HCT116 (cell line): Measurements from ENCODE around the gene ACYP2. TPM values are rescaled to one million over a fixed set of nuclear protein-coding genes. Genes with fewer than 3 reads are reported as not detected.

ENCODE experiments used
- ATAC-seq: fragments of 200-7000 bp; cut with Tn5 transposase; 2 replicates; pipeline ENCODE4 v1.9.1; 2020; ENCODE audit warnings: mild to moderate bottlenecking, moderate library complexity
- BruUV-seq: library from RNA; stranded (reverse); fragments of 400-500 nt; replicated peaks from 2 replicates; lab custom pipeline; 2021; lab: Mats Ljungman, UMichigan
- CTCF ChIA-PET: fragments of 300-600 bp; sonication (Branson Sonifier 250); formaldehyde crosslinking; loops from one replicate; lab custom pipeline; 2021; ENCODE audit warnings: antibody characterized with exemption; lab: Charles Lee
- POLR2A ChIA-PET: fragments of 300-600, 350-600 bp; sonication (Branson Sonifier 250); formaldehyde crosslinking; loops from one replicate; lab custom pipeline; 2021; ENCODE audit warnings: antibody characterized with exemption; lab: Charles Lee
- RAD21 ChIA-PET, 2 experiments: fragments of 300-600 bp; sonication (Branson Sonifier 250); formaldehyde crosslinking; loops; one replicate each; lab custom pipeline; 2023; ENCODE audit warnings: low total read pairs in 2 of 2; ENCODE audit not compliant: uncharacterized antibody in 2 of 2, unreplicated experiment in 2 of 2, low non-redundant PET in 1 of 2; lab: Charles Lee
- DNase-seq: peaks from one replicate; pipeline ENCODE4 v3.0.0-alpha.2; 2010; ENCODE audit warnings: low read depth, low spot score
- H2AFZ ChIP-seq: fragments of 200-600 bp; shearing (Covaris generic), sonication (generic); 2 replicates; pipeline ENCODE4 v1.6.1; 2017; ENCODE audit warnings: low read depth, mixed run types, mixed read lengths, antibody characterized with exemption, low read length; ENCODE audit not compliant: poor library complexity, severe bottlenecking
- H3K27ac ChIP-seq: 2 replicates; pipeline ENCODE4 v1.5.1; 2012; ENCODE audit warnings: low read depth, low read length
- H3K27me3 ChIP-seq: fragments of 200-600 bp; sonication (generic); 2 replicates; pipeline ENCODE4 v1.6.1; 2016; ENCODE audit warnings: mixed run types, low read length, mixed read lengths; ENCODE audit not compliant: insufficient read depth
- H3K36me3 ChIP-seq, 2 experiments: fragments of 200-500 bp in 1 of 2; fragments of 200-600 bp in 1 of 2; sonication (Bioruptor generic) in 1 of 2; sonication (generic) in 1 of 2; 2 replicates each; pipeline versions ENCODE4 v1.5.1 to v1.6.1; 2014 to 2016; ENCODE audit warnings: low read length in 2 of 2, inconsistent platforms in 1 of 2, mixed read lengths in 1 of 2, mixed run types in 1 of 2; ENCODE audit not compliant: insufficient read depth in 2 of 2, control insufficient read depth in 1 of 2
- H3K4me1 ChIP-seq, 2 experiments: fragments of 200-600 bp in 1 of 2; sonication (generic) in 1 of 2; 2 replicates each; pipeline versions ENCODE4 v1.5.1 to v1.6.1; 2012 to 2017; ENCODE audit warnings: low read length in 2 of 2, inconsistent platforms in 1 of 2, mild to moderate bottlenecking in 1 of 2, mixed read lengths in 1 of 2, mixed run types in 1 of 2, moderate library complexity in 1 of 2; ENCODE audit not compliant: insufficient read depth in 2 of 2, control insufficient read depth in 1 of 2
- H3K4me2 ChIP-seq: fragments of 200-600 bp; sonication (generic); 2 replicates; pipeline ENCODE4 v1.6.1; 2017; ENCODE audit warnings: mixed run types, low read length, mixed read lengths
- H3K4me3 ChIP-seq, 2 experiments: fragments of 200-600 bp in 1 of 2; sonication (generic) in 1 of 2; replicated peaks in 1 of 2; 2 replicates each; pipeline ENCODE4 v1.5.1; 2011 to 2016; ENCODE audit warnings: low read length in 2 of 2, control low read depth in 1 of 2, low read depth in 1 of 2, mild to moderate bottlenecking in 1 of 2, mixed read lengths in 1 of 2, mixed run types in 1 of 2
- H3K79me2 ChIP-seq: fragments of 200-600 bp; sonication (generic); 2 replicates; pipeline ENCODE4 v1.6.1; 2017; ENCODE audit warnings: mild to moderate bottlenecking, mixed run types, low read length, moderate library complexity, mixed read lengths; ENCODE audit not compliant: insufficient read depth
- H3K9ac ChIP-seq: fragments of 200-600 bp; sonication (generic); 2 replicates; pipeline ENCODE4 v1.6.1; 2016; ENCODE audit warnings: low read length, mixed read lengths
- H3K9me2 ChIP-seq: fragments of 200-600 bp; sonication (generic), shearing (Covaris generic); 2 replicates; pipeline ENCODE4 v1.6.1; 2017; ENCODE audit warnings: mixed run types, mild to moderate bottlenecking, moderate library complexity; ENCODE audit not compliant: insufficient read depth
- H3K9me3 ChIP-seq, 2 experiments: fragments of 200-500 bp in 1 of 2; fragments of 200-600 bp in 1 of 2; sonication (Bioruptor generic) in 1 of 2; sonication (generic) in 1 of 2; 2 replicates each; pipeline ENCODE4 v1.6.1; 2014 to 2017; ENCODE audit warnings: low read length in 2 of 2, mixed read lengths in 2 of 2, inconsistent platforms in 1 of 2, low read depth in 1 of 2, mild to moderate bottlenecking in 1 of 2, mixed run types in 1 of 2, moderate library complexity in 1 of 2; ENCODE audit not compliant: control insufficient read depth in 1 of 2, insufficient read depth in 1 of 2
- H4K20me1 ChIP-seq: fragments of 200-600 bp; sonication (generic), shearing (Covaris generic); 2 replicates; pipeline ENCODE4 v1.6.1; 2017; ENCODE audit warnings: mixed run types, mild to moderate bottlenecking, moderate library complexity; ENCODE audit not compliant: insufficient read depth
- ATF3 ChIP-seq: IDR thresholded peaks from 2 replicates; pipeline ENCODE4 v1.6.1; 2012
- ELF1 ChIP-seq: IDR thresholded peaks from 2 replicates; pipeline ENCODE4 v1.6.1; 2012; ENCODE audit warnings: low read depth, borderline replicate concordance
- JUND ChIP-seq: IDR thresholded peaks from 2 replicates; pipeline ENCODE4 v1.6.1; 2012
- MAX ChIP-seq: IDR thresholded peaks from 2 replicates; pipeline ENCODE4 v1.6.1; 2012
- POLR2A ChIP-seq: IDR thresholded peaks from 2 replicates; pipeline ENCODE4 v1.7.0; 2011; ENCODE audit warnings: borderline replicate concordance; ENCODE audit not compliant: insufficient read depth, insufficient read length; ENCODE audit errors: extremely low read depth
- POLR2AphosphoS5 ChIP-seq: IDR thresholded peaks from 2 replicates; pipeline ENCODE4 v1.6.1; 2011; ENCODE audit warnings: mild to moderate bottlenecking, low read depth, low read length, moderate library complexity
- RAD21 ChIP-seq: IDR thresholded peaks from 2 replicates; pipeline ENCODE4 v1.6.1; 2012; ENCODE audit warnings: low read depth, mild to moderate bottlenecking
- REST ChIP-seq: IDR thresholded peaks from 2 replicates; pipeline ENCODE4 v1.6.1; 2012; ENCODE audit warnings: low read depth
- ZBTB33 ChIP-seq: IDR thresholded peaks from 2 replicates; pipeline ENCODE4 v1.6.1; 2011; ENCODE audit warnings: mild to moderate bottlenecking, low read length, moderate library complexity; ENCODE audit not compliant: insufficient replicate concordance; ENCODE audit errors: extremely low read depth
- ZNF274 ChIP-seq: fragments of 200-500 bp; sonication (Bioruptor generic); IDR thresholded peaks from 2 replicates; pipeline ENCODE4 v1.6.1; 2014; ENCODE audit warnings: mild to moderate bottlenecking, low read depth, low read length, inconsistent platforms
- intact Hi-C: fragments of 100-400 bp; cut with micrococcal nuclease; formaldehyde crosslinking; loops from 2 replicates; pipeline ENCODE4 v1.10.0; 2022
- total RNA-seq: library from RNA; stranded (reverse); gene quantifications from one replicate; pipeline ENCODE4 v1.2.1, GENCODE V29; 2021; ENCODE audit not compliant: unreplicated experiment

ACYP2 gene
- total RNA-seq, 1 experiment from 2014 or later, result 9.4 TPM

- H3K9me3 ChIP-seq, result no peaks in the 10 kb centered on the region
- H3K9ac ChIP-seq, result no peak overlapping the region
- TF ChIP-seq POLR2AphosphoS5 (no peak), POLR2A (no peak), JUND (no peak), RAD21 (no peak), MAX (no peak), ZBTB33 (no peak), ZNF274 (no peak), ATF3 (no peak), ELF1 (no peak), REST (no peak)
- H3K4me3 ChIP-seq, result no peak overlapping the region
- ChIA-PET CTCF (interaction anchor here (0.6 kb wide), 1 partner anchor 9 kb away, joined by 3 read pairs; no protein-coding TSS in a partner anchor), POLR2A (no interaction called here), RAD21 (no interaction called here)
- H3K4me2 ChIP-seq, result no peak overlapping the region
- no peaks in the 10 kb centered on the region for H3K79me2 ChIP-seq
- DNase-seq (no peak), ATAC-seq (no peak)
- no TSS peak for BruUV-seq
- H3K36me3 ChIP-seq, result no peaks in the 10 kb centered on the region
- no peaks in the 10 kb centered on the region for H3K27me3 ChIP-seq
- no peaks in the 10 kb centered on the region for H3K4me1 ChIP-seq
- H4K20me1 ChIP-seq, result no peaks in the 10 kb centered on the region
- intact Hi-C loops, result no loop called here
- H3K27ac ChIP-seq, result no peak overlapping the region
- no peak overlapping the region for H2AFZ ChIP-seq
- H3K9me2 ChIP-seq, result no peaks in the 10 kb centered on the region
Measured at GRCh38 chr2:54204476-54204875, 89.1 kb downstream of the ACYP2 start.
